GM12801 (cell line): ENCODE data around the gene SESN2.

ENCODE experiments used
- TF ChIP-seq, protein P1 (sequence below): IDR thresholded peaks from one replicate; pipeline ENCODE4 v1.5.1; 2011; ENCODE audit warnings: control low read depth; ENCODE audit not compliant: insufficient read length; ENCODE audit errors: extremely low read depth

Gene SESN2

DNA sequence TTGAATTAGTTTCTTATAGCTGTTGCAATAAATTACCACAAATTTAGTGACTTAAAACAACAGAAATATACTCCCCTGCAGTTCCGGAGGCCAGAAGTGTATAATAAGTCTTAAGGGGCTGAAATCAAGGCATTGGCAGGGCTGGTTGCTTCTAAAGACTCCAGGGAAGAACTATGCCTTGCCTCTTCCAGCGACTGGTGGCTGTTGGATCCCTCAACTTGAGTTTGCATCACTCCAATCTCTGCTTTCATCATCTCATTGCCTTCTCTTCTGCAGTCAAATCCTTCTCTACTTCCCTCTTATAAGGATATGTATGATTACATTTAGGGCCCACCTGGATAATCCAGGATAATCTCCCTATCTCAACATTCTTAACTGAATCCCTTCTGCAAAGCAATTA is 50.4 kb downstream of the SESN2 start:
- TF ChIP-seq, protein P1, sequence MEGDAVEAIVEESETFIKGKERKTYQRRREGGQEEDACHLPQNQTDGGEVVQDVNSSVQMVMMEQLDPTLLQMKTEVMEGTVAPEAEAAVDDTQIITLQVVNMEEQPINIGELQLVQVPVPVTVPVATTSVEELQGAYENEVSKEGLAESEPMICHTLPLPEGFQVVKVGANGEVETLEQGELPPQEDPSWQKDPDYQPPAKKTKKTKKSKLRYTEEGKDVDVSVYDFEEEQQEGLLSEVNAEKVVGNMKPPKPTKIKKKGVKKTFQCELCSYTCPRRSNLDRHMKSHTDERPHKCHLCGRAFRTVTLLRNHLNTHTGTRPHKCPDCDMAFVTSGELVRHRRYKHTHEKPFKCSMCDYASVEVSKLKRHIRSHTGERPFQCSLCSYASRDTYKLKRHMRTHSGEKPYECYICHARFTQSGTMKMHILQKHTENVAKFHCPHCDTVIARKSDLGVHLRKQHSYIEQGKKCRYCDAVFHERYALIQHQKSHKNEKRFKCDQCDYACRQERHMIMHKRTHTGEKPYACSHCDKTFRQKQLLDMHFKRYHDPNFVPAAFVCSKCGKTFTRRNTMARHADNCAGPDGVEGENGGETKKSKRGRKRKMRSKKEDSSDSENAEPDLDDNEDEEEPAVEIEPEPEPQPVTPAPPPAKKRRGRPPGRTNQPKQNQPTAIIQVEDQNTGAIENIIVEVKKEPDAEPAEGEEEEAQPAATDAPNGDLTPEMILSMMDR = no peak

- TF ChIP-seq, protein P1 = no peak
Measured at GRCh38 chr1:28313702-28314546, 54.6 kb downstream of the SESN2 start.

GRCh38 chr1:28314547-28314941 is 55.2 kb downstream of the SESN2 start:
- TF ChIP-seq, protein P1 = no peak

- TF ChIP-seq, protein P1 = no peak
Measured at GRCh38 chr1:28317014-28317413, 57.7 kb downstream of the SESN2 start.

DNA sequence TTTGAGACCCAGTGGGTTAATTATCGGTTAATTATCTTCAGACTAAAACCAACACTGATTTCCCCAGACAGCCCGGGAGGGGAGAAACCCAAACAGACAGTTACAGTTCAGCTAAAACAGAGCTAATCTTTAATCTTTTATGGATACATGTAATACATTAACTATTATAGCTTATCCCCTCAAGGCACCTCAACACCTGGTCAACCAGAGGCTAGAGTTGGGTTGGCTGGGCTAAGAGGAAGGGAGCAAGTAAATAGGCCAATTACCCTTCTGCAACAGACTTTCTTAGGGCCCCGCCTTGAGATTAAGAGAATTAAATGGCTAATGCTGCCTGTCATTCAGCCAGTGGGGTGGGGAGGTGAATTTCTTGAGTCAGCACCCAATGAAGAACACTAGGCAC is 62.9 kb downstream of the SESN2 start:
- TF ChIP-seq, protein P1 = no peak

- TF ChIP-seq, protein P1 = no peak
Measured at GRCh38 chr1:28323720-28324119, 64.4 kb downstream of the SESN2 start.

GRCh38 chr1:28326515-28326914 is 67.2 kb downstream of the SESN2 start:
- TF ChIP-seq, protein P1 = no peak

DNA sequence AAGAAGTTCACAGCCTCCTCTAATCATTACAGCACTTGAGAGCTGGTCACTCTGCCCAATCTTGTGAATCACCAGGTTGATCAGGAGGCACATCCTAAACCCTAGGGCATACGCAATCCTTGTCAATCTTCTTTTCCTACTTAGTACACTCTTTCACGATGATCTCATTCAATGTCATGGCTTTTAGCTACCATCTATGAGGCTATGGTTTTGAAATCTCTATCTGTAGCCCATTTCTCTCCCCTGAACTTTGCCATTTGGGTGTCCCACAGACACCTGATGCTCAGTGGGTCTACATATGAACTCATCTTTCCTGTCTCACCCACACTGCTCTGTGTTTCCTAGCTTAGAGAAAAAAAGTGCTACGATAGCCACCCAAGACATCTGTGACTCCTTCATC is 67.7 kb downstream of the SESN2 start:
- TF ChIP-seq, protein P1 = no peak
